HEK293 (cell line): ENCODE measurements around the gene C8B.

Experiments
- CTCF ChIA-PET: fragments of 350-600 bp; formaldehyde crosslinking; extraction: SDS; loops from one replicate; lab custom pipeline; 2021; ENCODE audit warnings: antibody characterized with exemption; lab: Yijun Ruan, JAX
- POLR2A ChIA-PET: fragments of 300-600 bp; formaldehyde crosslinking; extraction: SDS; loops from one replicate; lab custom pipeline; 2020; ENCODE audit warnings: antibody characterized with exemption, inconsistent platforms; lab: Yijun Ruan, JAX
- H3K27ac ChIP-seq: fragments of 200-500 bp; sonication (Bioruptor generic); 2 replicates; pipeline ENCODE4 v1.5.1; 2014; ENCODE audit warnings: low read depth, low read length, control low read depth, inconsistent platforms; ENCODE audit errors: extremely low read depth
- H3K36me3 ChIP-seq, 2 experiments: fragments of 200-500 bp in 1 of 2; sonication (Bioruptor generic) in 1 of 2; 1 replicate in 1 of 2; 2 replicates in 1 of 2; pipeline ENCODE4 v1.5.1; 2014 to 2017; ENCODE audit warnings: inconsistent platforms in 2 of 2, low read length in 2 of 2; ENCODE audit not compliant: control insufficient read depth in 2 of 2, insufficient read depth in 1 of 2
- H3K4me1 ChIP-seq: fragments of 200-500 bp; sonication (Bioruptor generic); 2 replicates; pipeline ENCODE4 v1.5.1; 2014; ENCODE audit warnings: mild to moderate bottlenecking, low read length, inconsistent platforms; ENCODE audit not compliant: control insufficient read depth, insufficient read depth
- H3K4me3 ChIP-seq: 2 replicates; pipeline ENCODE4 v1.5.1; 2011; ENCODE audit warnings: low read depth, mild to moderate bottlenecking, control low read depth, low read length, moderate library complexity
- H3K9me3 ChIP-seq: fragments of 200-500 bp; sonication (Bioruptor generic); 2 replicates; pipeline ENCODE4 v1.5.1; 2014; ENCODE audit warnings: low read depth, low read length, inconsistent platforms; ENCODE audit not compliant: control insufficient read depth, insufficient read depth
- BCL11B ChIP-seq: fragments of 450-650 bp; formaldehyde crosslinking; IDR thresholded peaks from 2 replicates; pipeline ENCODE4 v1.5.1; 2016; ENCODE audit warnings: low read depth, missing biosample characterization, missing genetic modification characterization
- FEZF1 ChIP-seq: fragments of 450-650 bp; formaldehyde crosslinking; IDR thresholded peaks from 2 replicates; pipeline ENCODE4 v1.5.1; 2016; ENCODE audit warnings: missing biosample characterization, missing genetic modification characterization
- GLI2 ChIP-seq: fragments of 450-650 bp; formaldehyde crosslinking; IDR thresholded peaks from 2 replicates; pipeline ENCODE4; 2017; ENCODE audit warnings: missing biosample characterization, missing genetic modification characterization, low read depth, borderline replicate concordance
- HOXA7 ChIP-seq: sonication (generic); formaldehyde crosslinking; IDR thresholded peaks from 2 replicates; pipeline ENCODE4 v1.8.1; 2022; ENCODE audit warnings: missing genetic modification reagents, borderline replicate concordance
- HOXC10 ChIP-seq: sonication (generic); formaldehyde crosslinking; IDR thresholded peaks from 2 replicates; pipeline ENCODE4 v1.8.1; 2023; ENCODE audit warnings: mild to moderate bottlenecking, missing genetic modification reagents
- KLF10 ChIP-seq: fragments of 450-650 bp; IDR thresholded peaks from 2 replicates; pipeline ENCODE4 v1.5.1; 2018; ENCODE audit warnings: missing biosample characterization, mild to moderate bottlenecking, missing genetic modification characterization
- KLF7 ChIP-seq: fragments of 450-650 bp; formaldehyde crosslinking; IDR thresholded peaks from 2 replicates; pipeline ENCODE4 v1.5.1; 2016; ENCODE audit warnings: missing biosample characterization, missing genetic modification characterization, borderline replicate concordance
- REPIN1 ChIP-seq: fragments of 450-650 bp; formaldehyde crosslinking; IDR thresholded peaks from 2 replicates; pipeline ENCODE4 v1.5.1; 2017; ENCODE audit warnings: missing biosample characterization, missing genetic modification characterization, low read depth
- TRIM28 ChIP-seq: IDR thresholded peaks from 2 replicates; pipeline ENCODE4 v1.6.1; 2011; ENCODE audit warnings: low read length, control low read depth, borderline replicate concordance
- YY2 ChIP-seq: fragments of 450-650 bp; formaldehyde crosslinking; IDR thresholded peaks from 2 replicates; pipeline ENCODE4 v1.5.1; 2016; ENCODE audit warnings: missing biosample characterization, missing genetic modification characterization
- ZNF121 ChIP-seq: fragments of 450-650 bp; formaldehyde crosslinking; IDR thresholded peaks from 2 replicates; pipeline ENCODE4 v1.5.1; 2016; ENCODE audit warnings: missing biosample characterization, missing genetic modification characterization
- ZNF157 ChIP-seq: fragments of 450-650 bp; formaldehyde crosslinking; IDR thresholded peaks from 2 replicates; pipeline ENCODE4 v1.5.1; 2016; ENCODE audit warnings: missing biosample characterization, missing genetic modification characterization
- ZNF223 ChIP-seq: fragments of 450-650 bp; formaldehyde crosslinking; IDR thresholded peaks from 2 replicates; pipeline ENCODE4 v1.5.1; 2016; ENCODE audit warnings: missing biosample characterization, missing genetic modification characterization
- ZNF24 ChIP-seq: fragments of 450-650 bp; formaldehyde crosslinking; IDR thresholded peaks from 2 replicates; pipeline ENCODE4 v1.5.1; 2016; ENCODE audit warnings: missing biosample characterization, missing genetic modification characterization
- ZNF292 ChIP-seq: fragments of 450-650 bp; formaldehyde crosslinking; IDR thresholded peaks from 2 replicates; pipeline ENCODE4 v1.5.1; 2016; ENCODE audit warnings: low read depth, missing biosample characterization, missing genetic modification characterization, borderline replicate concordance
- ZNF324 ChIP-seq: fragments of 450-650 bp; formaldehyde crosslinking; IDR thresholded peaks from 2 replicates; pipeline ENCODE4 v1.5.1; 2016; ENCODE audit warnings: missing biosample characterization, missing genetic modification characterization
- ZNF354C ChIP-seq: fragments of 450-650 bp; formaldehyde crosslinking; IDR thresholded peaks from 2 replicates; pipeline ENCODE4 v1.5.1; 2016; ENCODE audit warnings: missing biosample characterization, missing genetic modification characterization, low read depth, borderline replicate concordance
- ZNF37A ChIP-seq: fragments of 450-650 bp; IDR thresholded peaks from 2 replicates; pipeline ENCODE4 v1.5.1; 2018; ENCODE audit warnings: missing biosample characterization, missing genetic modification characterization
- ZNF521 ChIP-seq: fragments of 450-650 bp; formaldehyde crosslinking; IDR thresholded peaks from 2 replicates; pipeline ENCODE4 v1.5.1; 2017; ENCODE audit warnings: missing biosample characterization, mild to moderate bottlenecking, missing genetic modification characterization
- ZNF555 ChIP-seq: fragments of 450-650 bp; formaldehyde crosslinking; conservative IDR thresholded peaks from 2 replicates; pipeline ENCODE4 v1.5.1; 2017; ENCODE audit warnings: missing biosample characterization, mild to moderate bottlenecking, missing genetic modification characterization, inconsistent platforms
- ZNF560 ChIP-seq: fragments of 450-650 bp; formaldehyde crosslinking; IDR thresholded peaks from 2 replicates; pipeline ENCODE4 v1.5.1; 2017; ENCODE audit warnings: missing biosample characterization, missing genetic modification characterization, borderline replicate concordance
- ZNF629 ChIP-seq: fragments of 450-650 bp; formaldehyde crosslinking; IDR thresholded peaks from 2 replicates; pipeline ENCODE4 v1.5.1; 2017; ENCODE audit warnings: missing biosample characterization, missing genetic modification characterization
- ZNF76 ChIP-seq: fragments of 450-650 bp; formaldehyde crosslinking; IDR thresholded peaks from 2 replicates; pipeline ENCODE4; 2016; ENCODE audit warnings: low read depth, missing biosample characterization, missing genetic modification characterization, borderline replicate concordance
- ZNF785 ChIP-seq: fragments of 450-650 bp; formaldehyde crosslinking; IDR thresholded peaks from 2 replicates; pipeline ENCODE4 v1.5.1; 2016; ENCODE audit warnings: missing biosample characterization, missing genetic modification characterization
- ZNF791 ChIP-seq: fragments of 450-650 bp; formaldehyde crosslinking; IDR thresholded peaks from 2 replicates; pipeline ENCODE4 v1.5.1; 2016; ENCODE audit warnings: missing biosample characterization, missing genetic modification characterization
- ZSCAN16 ChIP-seq: fragments of 450-650 bp; formaldehyde crosslinking; IDR thresholded peaks from 2 replicates; pipeline ENCODE4 v1.5.1; 2016; ENCODE audit warnings: missing biosample characterization, missing genetic modification characterization
- TF ChIP-seq, protein P1 (sequence below): fragments of 450-650 bp; formaldehyde crosslinking; IDR thresholded peaks from 2 replicates; pipeline ENCODE4 v1.5.1; 2016; ENCODE audit warnings: missing biosample characterization, missing genetic modification characterization
- TF ChIP-seq, protein P2 (sequence below): fragments of 450-650 bp; formaldehyde crosslinking; IDR thresholded peaks from 2 replicates; pipeline ENCODE4 v1.5.1; 2016; ENCODE audit warnings: missing biosample characterization, missing genetic modification characterization, low read depth
- TF ChIP-seq, protein P3 (sequence below): fragments of 450-650 bp; formaldehyde crosslinking; IDR thresholded peaks from 2 replicates; pipeline ENCODE4 v1.5.1; 2016; ENCODE audit warnings: missing biosample characterization, missing genetic modification characterization, borderline replicate concordance

C8B gene

DNA sequence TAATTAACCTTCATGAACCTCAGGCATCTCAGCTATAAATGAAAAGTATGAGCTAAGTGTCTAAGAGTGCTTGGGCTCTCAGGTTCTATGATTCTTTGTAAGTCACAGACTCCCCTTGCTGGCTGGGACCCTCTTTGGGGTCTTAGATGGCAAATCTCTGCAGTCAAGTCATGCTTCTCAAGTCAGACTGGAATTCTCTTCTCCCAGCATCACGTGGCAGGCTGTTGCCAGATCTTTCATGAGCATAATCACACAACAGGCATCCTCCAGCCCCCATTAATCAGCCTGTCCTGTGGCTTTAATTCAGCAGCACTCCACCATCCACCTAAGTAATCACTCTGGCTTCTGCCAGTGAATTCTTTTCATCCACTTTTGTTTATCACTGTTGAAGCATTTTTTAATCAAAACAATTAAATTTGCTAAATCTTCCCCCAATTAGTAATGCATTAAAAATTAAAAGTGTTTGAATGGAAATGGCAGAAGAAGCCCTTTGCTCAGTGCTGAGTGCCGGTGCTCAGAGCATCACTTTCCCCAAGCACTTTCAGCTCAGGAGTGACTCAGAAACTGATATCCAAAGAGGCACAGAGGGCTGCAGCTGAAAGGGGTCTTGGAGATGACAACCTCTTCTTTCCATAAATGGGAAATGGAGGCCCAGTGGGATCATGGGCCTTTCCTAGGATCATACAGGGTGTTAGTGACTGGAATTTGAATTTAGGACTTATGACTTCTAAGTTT is 61.0 kb downstream of the C8B start:
- H3K36me3 ChIP-seq = no peaks in the 10 kb centered on the region
- no peak overlapping the region for H3K4me3 ChIP-seq
- POLR2A ChIA-PET = no interaction called here
- no peak overlapping the region for H3K27ac ChIP-seq
- no peaks in the 10 kb centered on the region for H3K4me1 ChIP-seq
- H3K9me3 ChIP-seq = no peaks in the 10 kb centered on the region
- no peak for TF ChIP-seq ZNF785 (tag by site-specific recombination)
- no peak for TF ChIP-seq KLF10 (tag by site-specific recombination)
- CTCF ChIA-PET = interaction anchor here (1.2 kb wide), 1 partner anchor 73 kb away, joined by 5 read pairs; no protein-coding TSS in a partner anchor

DNA sequence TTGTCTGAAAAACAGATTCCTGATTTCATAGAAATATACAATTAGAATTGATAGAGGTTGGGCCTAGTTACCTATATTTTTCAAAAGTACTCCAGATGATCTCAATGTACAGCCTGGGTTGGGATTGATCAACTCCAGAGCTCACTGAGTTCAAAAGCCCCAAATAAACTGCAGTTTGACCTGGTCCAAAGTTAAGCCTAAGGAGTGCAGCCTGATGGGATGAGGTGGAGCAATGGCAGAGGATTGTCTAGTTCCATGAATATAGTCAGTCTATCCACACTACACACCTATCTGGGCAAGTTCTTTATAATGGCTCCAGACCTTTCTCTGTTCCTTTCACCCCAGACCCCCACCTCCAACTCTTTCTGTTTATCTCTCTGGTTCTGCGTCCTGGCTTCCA is 62.0 kb downstream of the C8B start:
- Histone ChIP-seq H3K4me1 (no peaks in the 10 kb centered on the region), H3K36me3 (no peaks in the 10 kb centered on the region), H3K4me3 (no peak overlapping the region), H3K27ac (no peak overlapping the region), H3K9me3 (no peaks in the 10 kb centered on the region)
- POLR2A ChIA-PET = no interaction called here
- CTCF ChIA-PET = no interaction called here
- TF ChIP-seq, protein P1, sequence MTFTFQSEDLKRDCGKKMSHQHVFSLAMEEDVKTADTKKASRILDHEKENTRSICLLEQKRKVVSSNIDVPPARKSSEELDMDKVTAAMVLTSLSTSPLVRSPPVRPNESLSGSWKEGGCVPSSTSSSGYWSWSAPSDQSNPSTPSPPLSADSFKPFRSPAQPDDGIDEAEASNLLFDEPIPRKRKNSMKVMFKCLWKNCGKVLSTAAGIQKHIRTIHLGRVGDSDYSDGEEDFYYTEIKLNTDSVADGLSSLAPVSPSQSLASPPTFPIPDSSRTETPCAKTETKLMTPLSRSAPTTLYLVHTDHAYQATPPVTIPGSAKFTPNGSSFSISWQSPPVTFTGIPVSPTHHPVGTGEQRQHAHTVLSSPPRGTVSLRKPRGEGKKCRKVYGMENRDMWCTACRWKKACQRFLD = no peak
- TF ChIP-seq ZNF157 = no peak
- no peak for TF ChIP-seq GLI2 (tag by site-specific recombination)
- TF ChIP-seq YY2 (tag by site-specific recombination) = no peak
- no peak for TF ChIP-seq REPIN1
- TF ChIP-seq ZNF521 = no peak
- no peak for TF ChIP-seq ZNF37A (tag by site-specific recombination)
- no peak for TF ChIP-seq ZSCAN16 (tag by site-specific recombination)
- no peak for TF ChIP-seq KLF7
- TF ChIP-seq ZNF223 = no peak
- no peak for TF ChIP-seq ZNF76 (tag by site-specific recombination)
- TF ChIP-seq, protein P2, sequence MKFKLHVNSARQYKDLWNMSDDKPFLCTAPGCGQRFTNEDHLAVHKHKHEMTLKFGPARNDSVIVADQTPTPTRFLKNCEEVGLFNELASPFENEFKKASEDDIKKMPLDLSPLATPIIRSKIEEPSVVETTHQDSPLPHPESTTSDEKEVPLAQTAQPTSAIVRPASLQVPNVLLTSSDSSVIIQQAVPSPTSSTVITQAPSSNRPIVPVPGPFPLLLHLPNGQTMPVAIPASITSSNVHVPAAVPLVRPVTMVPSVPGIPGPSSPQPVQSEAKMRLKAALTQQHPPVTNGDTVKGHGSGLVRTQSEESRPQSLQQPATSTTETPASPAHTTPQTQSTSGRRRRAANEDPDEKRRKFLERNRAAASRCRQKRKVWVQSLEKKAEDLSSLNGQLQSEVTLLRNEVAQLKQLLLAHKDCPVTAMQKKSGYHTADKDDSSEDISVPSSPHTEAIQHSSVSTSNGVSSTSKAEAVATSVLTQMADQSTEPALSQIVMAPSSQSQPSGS = no peak
- TF ChIP-seq, protein P3, sequence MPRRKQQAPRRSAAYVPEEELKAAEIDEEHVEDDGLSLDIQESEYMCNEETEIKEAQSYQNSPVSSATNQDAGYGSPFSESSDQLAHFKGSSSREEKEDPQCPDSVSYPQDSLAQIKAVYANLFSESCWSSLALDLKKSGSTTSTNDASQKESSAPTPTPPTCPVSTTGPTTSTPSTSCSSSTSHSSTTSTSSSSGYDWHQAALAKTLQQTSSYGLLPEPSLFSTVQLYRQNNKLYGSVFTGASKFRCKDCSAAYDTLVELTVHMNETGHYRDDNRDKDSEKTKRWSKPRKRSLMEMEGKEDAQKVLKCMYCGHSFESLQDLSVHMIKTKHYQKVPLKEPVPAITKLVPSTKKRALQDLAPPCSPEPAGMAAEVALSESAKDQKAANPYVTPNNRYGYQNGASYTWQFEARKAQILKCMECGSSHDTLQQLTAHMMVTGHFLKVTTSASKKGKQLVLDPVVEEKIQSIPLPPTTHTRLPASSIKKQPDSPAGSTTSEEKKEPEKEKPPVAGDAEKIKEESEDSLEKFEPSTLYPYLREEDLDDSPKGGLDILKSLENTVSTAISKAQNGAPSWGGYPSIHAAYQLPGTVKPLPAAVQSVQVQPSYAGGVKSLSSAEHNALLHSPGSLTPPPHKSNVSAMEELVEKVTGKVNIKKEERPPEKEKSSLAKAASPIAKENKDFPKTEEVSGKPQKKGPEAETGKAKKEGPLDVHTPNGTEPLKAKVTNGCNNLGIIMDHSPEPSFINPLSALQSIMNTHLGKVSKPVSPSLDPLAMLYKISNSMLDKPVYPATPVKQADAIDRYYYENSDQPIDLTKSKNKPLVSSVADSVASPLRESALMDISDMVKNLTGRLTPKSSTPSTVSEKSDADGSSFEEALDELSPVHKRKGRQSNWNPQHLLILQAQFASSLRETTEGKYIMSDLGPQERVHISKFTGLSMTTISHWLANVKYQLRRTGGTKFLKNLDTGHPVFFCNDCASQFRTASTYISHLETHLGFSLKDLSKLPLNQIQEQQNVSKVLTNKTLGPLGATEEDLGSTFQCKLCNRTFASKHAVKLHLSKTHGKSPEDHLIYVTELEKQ (tag by site-specific recombination) = no peak

DNA sequence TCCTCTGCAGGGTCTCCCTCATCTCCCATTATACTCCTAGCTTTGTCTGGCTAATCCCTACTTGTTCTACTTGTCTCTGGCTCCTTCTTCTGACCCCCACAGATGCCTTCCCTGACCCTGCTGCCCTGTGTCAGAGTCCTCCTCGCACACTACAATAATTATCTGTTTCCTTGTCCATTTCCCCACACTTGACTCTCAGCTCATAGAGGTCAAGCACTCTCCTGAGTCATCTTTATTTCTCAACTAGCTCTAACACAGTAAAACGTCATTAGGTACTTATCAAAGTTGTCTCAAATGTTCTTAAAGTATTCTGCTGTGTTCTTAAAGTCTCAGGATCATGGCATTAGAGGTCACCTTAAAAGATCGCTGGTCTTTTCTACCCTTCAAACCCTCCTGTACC is 64.1 kb downstream of the C8B start:
- H3K4me3 ChIP-seq = no peak overlapping the region
- no peaks in the 10 kb centered on the region for H3K36me3 ChIP-seq
- POLR2A ChIA-PET = no interaction called here
- H3K4me1 ChIP-seq = no peaks in the 10 kb centered on the region
- H3K9me3 ChIP-seq = no peaks in the 10 kb centered on the region
- CTCF ChIA-PET = interaction anchor here (0.9 kb wide), 1 partner anchor 30 kb away, joined by 3 read pairs; no protein-coding TSS in a partner anchor
- no peak overlapping the region for H3K27ac ChIP-seq
- TF ChIP-seq ZNF324 (tag by site-specific recombination) (no peak), HOXA7 (CRISPR knock-in tag) (no peak), ZNF560 (tag by site-specific recombination) (no peak), ZNF555 (tag by site-specific recombination) (no peak), HOXC10 (CRISPR knock-in tag) (no peak), TRIM28 (no peak), FEZF1 (no peak), ZNF354C (tag by site-specific recombination) (no peak), BCL11B (tag by site-specific recombination) (no peak), ZNF121 (tag by site-specific recombination) (no peak), ZNF629 (no peak), ZNF24 (tag by site-specific recombination) (no peak), ZNF791 (tag by site-specific recombination) (no peak), ZNF292 (no peak)
